Caco-2 (cell line): ENCODE measurements around the gene SP140L. TPM values are rescaled to one million over a fixed set of nuclear protein-coding genes. Genes with fewer than 3 reads are reported as not detected.

Experiments
- BruUV-seq: library from RNA; stranded (reverse); fragments of 400-500 nt; replicated peaks from 2 replicates; lab custom pipeline; 2021; lab: Mats Ljungman, UMichigan
- CTCF ChIA-PET: fragments of 300-600 bp; sonication (Branson Sonifier 250); formaldehyde crosslinking; loops from one replicate; lab custom pipeline; 2022; ENCODE audit warnings: antibody characterized with exemption; lab: Charles Lee
- POLR2A ChIA-PET: fragments of 300-600 bp; sonication (Branson Sonifier 250); formaldehyde crosslinking; loops from one replicate; lab custom pipeline; 2022; ENCODE audit warnings: antibody characterized with exemption; lab: Charles Lee
- DNase-seq, 2 experiments: peaks; one replicate each; pipeline versions ENCODE4 v3.0.0 to v3.0.0-alpha.2; 2020 to 2022
- H3K27me3 ChIP-seq: replicated peaks from 2 replicates; pipeline ENCODE4 v1.6.0; 2011; ENCODE audit warnings: low read length; ENCODE audit not compliant: control insufficient read depth, insufficient read depth
- H3K36me3 ChIP-seq: 2 replicates; pipeline ENCODE4 v1.5.1; 2011; ENCODE audit warnings: low read length; ENCODE audit not compliant: control insufficient read depth, insufficient read depth
- H3K4me1 ChIP-seq: fragments of 250-450 bp; sonication (Bioruptor Pico); 2 replicates; pipeline ENCODE4 v1.5.1; 2020; ENCODE audit warnings: mild to moderate bottlenecking
- H3K4me3 ChIP-seq: 2 replicates; pipeline ENCODE4 v1.5.1; 2011; ENCODE audit warnings: low read depth, mild to moderate bottlenecking, control low read depth, low read length
- H3K9me3 ChIP-seq: fragments of 250-450 bp; sonication (Bioruptor Pico); 2 replicates; pipeline ENCODE4 v1.5.1; 2020; ENCODE audit warnings: mild to moderate bottlenecking, moderate library complexity
- H3K27ac Mint-ChIP-seq: one replicate; pipeline ENCODE4 v1.8.0; 2022; ENCODE audit warnings: mixed read lengths; ENCODE audit not compliant: unreplicated experiment
- H3K27me3 Mint-ChIP-seq: one replicate; pipeline ENCODE4 v1.8.0; 2022; ENCODE audit warnings: mixed read lengths; ENCODE audit not compliant: insufficient read depth, unreplicated experiment
- H3K36me3 Mint-ChIP-seq: one replicate; pipeline ENCODE4 v1.8.0; 2022; ENCODE audit warnings: mild to moderate bottlenecking, mixed read lengths; ENCODE audit not compliant: insufficient read depth, unreplicated experiment
- H3K4me1 Mint-ChIP-seq: one replicate; pipeline ENCODE4 v1.8.0; 2022; ENCODE audit warnings: low read depth, mixed read lengths; ENCODE audit not compliant: unreplicated experiment
- H3K4me3 Mint-ChIP-seq: one replicate; pipeline ENCODE4 v1.8.0; 2022; ENCODE audit warnings: mild to moderate bottlenecking, moderate library complexity, mixed read lengths; ENCODE audit not compliant: unreplicated experiment
- H3K9me3 Mint-ChIP-seq: one replicate; pipeline ENCODE4 v1.8.0; 2022; ENCODE audit warnings: mixed read lengths; ENCODE audit not compliant: unreplicated experiment
- intact Hi-C: fragments of 100-400 bp; cut with micrococcal nuclease; formaldehyde crosslinking; loops from one replicate; pipeline ENCODE4 v1.10.0; 2022; ENCODE audit not compliant: unreplicated experiment
- total RNA-seq: library from RNA; stranded (reverse); gene quantifications from 2 replicates; pipeline ENCODE4 v1.2.3, GENCODE V29; 2022
- TF ChIP-seq, protein P1 (sequence below), 2 experiments: fragments of 200-600 bp in 1 of 2; IDR thresholded peaks; 1 replicate in 1 of 2; 2 replicates in 1 of 2; pipeline versions ENCODE4 v1.5.1 to v1.8.0; 2011 to 2022; ENCODE audit warnings: antibody characterized with exemption in 1 of 2, control low read depth in 1 of 2, inconsistent platforms in 1 of 2, low read depth in 1 of 2, low read length in 1 of 2, mild to moderate bottlenecking in 1 of 2, moderate library complexity in 1 of 2; ENCODE audit not compliant: insufficient read depth in 1 of 2, severe bottlenecking in 1 of 2, unreplicated experiment in 1 of 2

SP140L gene
- total RNA-seq, 1 experiment from 2014 or later, result not detected

DNA sequence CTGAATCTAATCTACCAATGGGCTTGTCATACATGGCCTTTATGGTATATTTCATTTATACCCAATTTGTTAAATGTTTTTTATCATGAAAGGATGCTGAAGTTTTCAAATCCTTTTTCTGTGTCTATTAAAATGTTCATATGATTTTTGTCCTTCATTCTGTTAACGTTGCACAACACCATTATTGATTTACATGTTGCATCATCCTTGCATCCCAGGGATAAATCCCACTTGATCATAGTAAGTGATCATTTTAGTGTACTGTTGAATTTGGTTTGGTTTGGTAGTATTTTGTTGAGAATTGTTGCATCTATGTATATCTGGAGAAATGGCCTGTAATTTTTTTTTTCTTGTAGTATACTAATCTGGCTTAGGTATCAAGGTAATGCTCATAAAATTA, 98.4 kb downstream of the SP140L start:
- H3K27ac Mint-ChIP-seq, result no peak overlapping the region
- ChIA-PET POLR2A (no interaction called here), CTCF (no interaction called here)
- no peaks in the 10 kb centered on the region for H3K27me3 Mint-ChIP-seq
- Histone ChIP-seq H3K27me3 (no peaks in the 10 kb centered on the region), H3K36me3 (no peaks in the 10 kb centered on the region), H3K4me3 (no peak overlapping the region), H3K4me1 (no peaks in the 10 kb centered on the region), H3K9me3 (no peaks in the 10 kb centered on the region)
- no peak for DNase-seq
- BruUV-seq, result no TSS peak
- no peaks in the 10 kb centered on the region for H3K36me3 Mint-ChIP-seq
- no peak overlapping the region for H3K4me3 Mint-ChIP-seq
- peaks cover 18% of the 10 kb centered on the region for H3K9me3 Mint-ChIP-seq
- TF ChIP-seq, protein P1, sequence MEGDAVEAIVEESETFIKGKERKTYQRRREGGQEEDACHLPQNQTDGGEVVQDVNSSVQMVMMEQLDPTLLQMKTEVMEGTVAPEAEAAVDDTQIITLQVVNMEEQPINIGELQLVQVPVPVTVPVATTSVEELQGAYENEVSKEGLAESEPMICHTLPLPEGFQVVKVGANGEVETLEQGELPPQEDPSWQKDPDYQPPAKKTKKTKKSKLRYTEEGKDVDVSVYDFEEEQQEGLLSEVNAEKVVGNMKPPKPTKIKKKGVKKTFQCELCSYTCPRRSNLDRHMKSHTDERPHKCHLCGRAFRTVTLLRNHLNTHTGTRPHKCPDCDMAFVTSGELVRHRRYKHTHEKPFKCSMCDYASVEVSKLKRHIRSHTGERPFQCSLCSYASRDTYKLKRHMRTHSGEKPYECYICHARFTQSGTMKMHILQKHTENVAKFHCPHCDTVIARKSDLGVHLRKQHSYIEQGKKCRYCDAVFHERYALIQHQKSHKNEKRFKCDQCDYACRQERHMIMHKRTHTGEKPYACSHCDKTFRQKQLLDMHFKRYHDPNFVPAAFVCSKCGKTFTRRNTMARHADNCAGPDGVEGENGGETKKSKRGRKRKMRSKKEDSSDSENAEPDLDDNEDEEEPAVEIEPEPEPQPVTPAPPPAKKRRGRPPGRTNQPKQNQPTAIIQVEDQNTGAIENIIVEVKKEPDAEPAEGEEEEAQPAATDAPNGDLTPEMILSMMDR (IDR thresholded peaks at IDR 0.05; ENCODE audit: insufficient read depth in 1 of 2, low read depth in 1 of 2, low read length in 1 of 2, severe bottlenecking in 1 of 2, unreplicated experiment in 1 of 2), result no peak
- intact Hi-C loops, result no loop called here
- no peaks in the 10 kb centered on the region for H3K4me1 Mint-ChIP-seq

DNA sequence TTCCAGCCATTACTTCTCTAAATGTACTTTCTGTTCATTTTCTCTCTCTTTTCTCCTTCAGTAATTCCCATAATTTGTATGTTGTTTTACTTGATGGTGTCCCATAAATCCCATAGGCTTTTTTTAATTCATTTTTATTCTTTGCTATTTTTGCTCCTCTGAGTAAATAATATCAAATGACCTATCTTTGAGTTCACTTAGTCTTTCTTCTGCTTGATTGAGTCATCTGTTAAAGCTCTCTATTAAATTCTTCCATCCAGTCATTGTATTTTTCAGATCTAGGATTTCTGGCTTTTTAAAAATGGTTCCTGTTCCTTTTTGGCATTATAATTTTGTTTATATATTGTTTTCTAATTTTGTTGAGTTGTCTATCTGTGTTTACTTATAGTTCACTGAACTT, 102.5 kb downstream of the SP140L start:
- Mint-ChIP-seq H3K27me3 (no peaks in the 10 kb centered on the region), H3K9me3 (peaks cover 18% of the 10 kb centered on the region), H3K4me3 (no peak overlapping the region), H3K36me3 (no peaks in the 10 kb centered on the region), H3K27ac (no peak overlapping the region), H3K4me1 (no peaks in the 10 kb centered on the region)
- BruUV-seq, result no TSS peak
- no peak for DNase-seq
- POLR2A ChIA-PET, result no interaction called here
- Histone ChIP-seq H3K4me1 (no peaks in the 10 kb centered on the region), H3K36me3 (no peaks in the 10 kb centered on the region), H3K27me3 (no peaks in the 10 kb centered on the region), H3K4me3 (no peak overlapping the region), H3K9me3 (no peaks in the 10 kb centered on the region)
- intact Hi-C loops, result no loop called here
- CTCF ChIA-PET, result no interaction called here
- TF ChIP-seq, protein P1 (IDR thresholded peaks at IDR 0.05; ENCODE audit: insufficient read depth in 1 of 2, low read depth in 1 of 2, low read length in 1 of 2, severe bottlenecking in 1 of 2, unreplicated experiment in 1 of 2), result no peak

DNA sequence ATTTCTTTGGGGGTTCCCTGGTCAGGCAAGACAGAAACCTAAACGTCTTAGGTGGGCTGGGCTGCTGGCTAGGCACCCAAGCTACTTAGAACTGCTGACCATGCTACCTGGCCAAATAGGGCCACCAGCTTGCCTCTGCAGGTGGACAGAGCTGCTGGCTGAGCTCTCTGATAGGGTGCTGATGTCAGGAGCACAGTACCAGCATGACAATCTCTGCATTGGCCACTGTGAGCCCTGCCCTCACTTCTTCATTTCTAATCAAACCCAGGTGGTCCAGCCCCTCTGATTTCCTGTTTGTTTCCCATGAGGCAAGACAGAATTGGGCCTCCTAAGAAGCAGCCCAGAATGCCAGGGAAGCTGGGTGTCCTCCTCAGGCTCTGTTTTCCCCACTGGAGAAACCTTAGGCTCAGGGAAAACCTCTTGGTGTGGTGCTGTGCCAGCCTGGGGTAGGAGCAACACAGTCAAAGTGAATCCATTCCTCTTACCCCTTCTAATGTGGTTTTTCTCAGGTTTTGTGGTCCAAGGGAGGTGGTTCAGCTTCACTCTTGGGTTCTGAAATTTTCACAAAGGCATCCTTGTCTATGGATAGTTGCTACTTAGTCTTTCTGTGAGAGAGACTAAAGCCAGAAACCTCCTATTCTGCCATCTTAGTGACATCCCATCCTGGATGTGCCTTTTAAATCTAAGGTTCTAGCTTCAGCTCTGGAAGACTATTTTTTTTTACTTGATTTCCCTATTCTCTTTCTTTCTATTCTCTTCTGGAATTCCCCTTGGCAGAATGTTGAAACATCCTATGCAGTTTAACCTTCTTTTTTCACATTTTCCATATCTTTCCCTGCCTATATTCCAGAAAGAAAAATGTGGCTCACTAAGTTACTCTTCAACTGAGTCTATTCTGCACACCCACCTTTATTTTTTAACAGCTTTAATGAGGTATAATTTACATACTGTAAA, 104.2 kb downstream of the SP140L start:
- no TSS peak for BruUV-seq
- ChIA-PET POLR2A (no interaction called here), CTCF (no interaction called here)
- Histone ChIP-seq H3K4me3 (no peak overlapping the region), H3K9me3 (no peaks in the 10 kb centered on the region), H3K27me3 (no peaks in the 10 kb centered on the region), H3K36me3 (no peaks in the 10 kb centered on the region), H3K4me1 (no peaks in the 10 kb centered on the region)
- intact Hi-C loops, result no loop called here
- TF ChIP-seq, protein P1 (IDR thresholded peaks at IDR 0.05; ENCODE audit: insufficient read depth in 1 of 2, low read depth in 1 of 2, low read length in 1 of 2, severe bottlenecking in 1 of 2, unreplicated experiment in 1 of 2), result no peak
- Mint-ChIP-seq H3K4me3 (no peak overlapping the region), H3K27me3 (no peaks in the 10 kb centered on the region), H3K36me3 (no peaks in the 10 kb centered on the region), H3K9me3 (peaks cover 18% of the 10 kb centered on the region), H3K27ac (no peak overlapping the region), H3K4me1 (no peaks in the 10 kb centered on the region)
- DNase-seq, result no peak
